Muscle of arm (tissue), 12 donors: ENCODE measurements around the gene FABP7. TPM values are rescaled to one million over a fixed set of nuclear protein-coding genes. Genes with fewer than 3 reads are reported as not detected.

Experiments used
- DNase-seq: peaks from one replicate; pipeline ENCODE4 v3.0.0-alpha.2; 2013
- polyA plus RNA-seq, 12 donors: library from polyadenylated mRNA; unstranded; fragments of 120-200 nt; gene quantifications; one replicate each; pipeline ENCODE4 v1.2.1, GENCODE V29; 2013; ENCODE audit not compliant: insufficient read length in 12 of 12

FABP7 gene
- polyA plus RNA-seq, 12 donors: 0.42 to 18.0 (median 2.9) TPM; not detected in 1

- no peak for DNase-seq
These were observed 52.9 kb downstream of the FABP7 start for GRCh38 chr6:122832459-122832858.

GRCh38 chr6:122833021-122833491 is 53.5 kb downstream of the FABP7 start:
- DNase-seq: no peak

Other genes with a start within 250 kb of the FABP7 start
- gene PKIB, start 169.3 kb upstream of the FABP7 start, polyA plus RNA-seq: 1 to 10 TPM in 10 of 12 donors, not detected in 2; 1.1 to 6.9 (median 1.8) TPM
- 10 to 100 TPM in 10 of 12 donors, 1 to 10 TPM in 1, not detected in 1; 9.7 to 30.1 (median 18.1) TPM for gene SMPDL3A, start 9.5 kb downstream of the FABP7 start, polyA plus RNA-seq
- 1 to 10 TPM in 2 of 12 donors, under 1 TPM in 9, not detected in 1; 0.32 to 2.9 (median 0.74) TPM for gene CLVS2, start 216.5 kb downstream of the FABP7 start, polyA plus RNA-seq